Stomach (tissue), 9 donors: Measurements from ENCODE around the gene CBFA2T3. TPM values are rescaled to one million over a fixed set of nuclear protein-coding genes. Genes with fewer than 3 reads are reported as not detected.

ENCODE experiments used
- DNase-seq, 2 donors: peaks; one replicate each; pipeline versions ENCODE4 v3.0.0 to v3.0.0-alpha.2; 2013 to 2019
- H3K27ac ChIP-seq, 5 donors: fragments of 200-600 bp in 4 of 5; sonication (generic) in 4 of 5; one replicate each; pipeline ENCODE4 v1.5.1; 2013 to 2019; ENCODE audit warnings: mild to moderate bottlenecking in 1 of 5, moderate library complexity in 1 of 5
- H3K27me3 ChIP-seq, 3 donors: fragments of 200-600 bp; sonication (generic); one replicate each; pipeline ENCODE4 v1.5.1; 2017 to 2019; ENCODE audit warnings: mixed run types in 1 of 3
- H3K36me3 ChIP-seq, 4 donors: fragments of 200-600 bp; sonication (generic); 1 replicate in 3 of 4; 2 replicates in 1 of 4; pipeline ENCODE4 v1.5.1; 2016 to 2019
- H3K4me1 ChIP-seq, 4 donors: fragments of 200-600 bp; sonication (generic); one replicate each; pipeline ENCODE4 v1.5.1; 2016 to 2019
- H3K4me3 ChIP-seq, 4 donors: fragments of 200-600 bp; sonication (generic) in 3 of 4; one replicate each; pipeline ENCODE4 v1.5.1; 2016 to 2019; ENCODE audit warnings: mild to moderate bottlenecking in 1 of 4
- H3K9me3 ChIP-seq, 4 donors: fragments of 200-600 bp; sonication (generic); one replicate each; pipeline ENCODE4 v1.5.1; 2016 to 2019
- CTCF ChIP-seq, 7 experiments: fragments of 450-650 bp in 4 of 7; fragments of 200-600 bp in 3 of 7; sonication (generic) in 3 of 7; IDR thresholded peaks; one replicate each; pipeline ENCODE4 v1.5.1; 2016 to 2019; ENCODE audit warnings: antibody characterized with exemption in 7 of 7, control low read depth in 2 of 7, mild to moderate bottlenecking in 1 of 7
- EP300 ChIP-seq: sonication (generic); formaldehyde crosslinking; IDR thresholded peaks from one replicate; pipeline ENCODE4 v1.6.1; 2017; ENCODE audit warnings: antibody characterized with exemption
- POLR2A ChIP-seq, 4 donors: fragments of 450-650 bp; IDR thresholded peaks; one replicate each; pipeline ENCODE4 v1.6.1; 2016; ENCODE audit warnings: antibody characterized with exemption in 4 of 4, control low read depth in 2 of 4, mild to moderate bottlenecking in 1 of 4, moderate library complexity in 1 of 4
- POLR2AphosphoS5 ChIP-seq, 3 donors: sonication (generic); formaldehyde crosslinking; IDR thresholded peaks; one replicate each; pipeline ENCODE4 v1.6.1; 2016; ENCODE audit warnings: antibody characterized with exemption in 3 of 3
- WGBS, 5 donors: extraction: QIAGEN DNeasy Blood & Tissue Kit in 3 of 5; methylation state at CpG; one replicate each; pipeline versions ENCODE4 v1.1.5 to v1.1.7; 2013 to 2018; 5-methylcytosine and 5-hydroxymethylcytosine counted together
- intact Hi-C: fragments of 100-400 bp; cut with DNase I; formaldehyde crosslinking; loops from one replicate; pipeline ENCODE4 v1.15.1; 2023; ENCODE audit warnings: low total_unique reads
- polyA plus RNA-seq, 3 donors: library from polyadenylated mRNA; stranded (reverse); fragments of 200-250 nt; gene quantifications; one replicate each; pipeline ENCODE4 v1.2.3, GENCODE V29; 2013
- total RNA-seq, 5 donors: library from RNA; depleted of rRNA; stranded (reverse); fragments of >200 nt; gene quantifications; one replicate each; pipeline versions ENCODE4 v1.1.0 to v1.2.3, GENCODE V29; 2014 to 2016
- donor health status: healthy with polysubstance abuse.
- donor health status: Bipolar disorder and iron deficiency.
- donor health status: healthy.

Gene CBFA2T3
- total and polyA plus RNA-seq, 8 donors, result 0.58 to 57.6 (median 2.5) TPM

DNA sequence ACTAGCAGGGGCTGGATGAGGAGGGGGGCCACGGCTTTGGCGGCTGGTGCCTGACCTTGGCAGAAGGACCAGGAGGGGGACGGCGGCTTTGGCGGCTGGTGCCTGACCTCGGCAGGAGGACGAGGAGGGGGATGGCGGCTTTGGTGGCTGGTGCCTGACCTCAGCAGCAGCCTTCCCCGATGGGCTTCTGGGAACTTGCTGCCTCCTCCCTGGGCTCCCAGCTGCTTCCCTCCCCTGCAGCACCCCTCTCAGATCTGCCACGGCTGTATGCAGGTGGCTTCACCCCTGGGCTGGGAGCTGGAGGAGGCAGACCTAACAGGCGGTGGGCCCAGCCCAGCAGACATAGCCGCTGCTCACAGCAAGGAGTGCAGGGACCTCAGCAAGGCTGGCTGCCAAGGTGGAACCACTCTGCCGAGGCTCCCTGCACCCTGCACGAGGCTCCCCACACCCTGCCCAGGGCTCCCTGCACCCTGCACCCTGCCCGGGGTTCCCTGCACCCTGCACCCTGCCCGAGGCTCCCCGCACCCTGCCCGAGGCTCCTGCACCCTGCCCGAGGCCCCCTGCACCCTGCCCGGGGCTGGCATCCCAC, 38.4 kb upstream of the CBFA2T3 start:
- Histone ChIP-seq H3K27ac (no peak overlapping the region), H3K4me3 (no peak overlapping the region), H3K4me1 (no peaks in the 10 kb centered on the region), H3K9me3 (no peaks in the 10 kb centered on the region), H3K27me3 (peaks cover 0 to 74% (median 9%) of the 10 kb centered on the region in 3 donors), H3K36me3 (no peaks in the 10 kb centered on the region)
- 70 to 81% (median 75%) methylated on average over 16 to 20 of the region's 20 CpGs for WGBS, 5 donors
- DNase-seq, result no peak
- no peak for TF ChIP-seq CTCF (IDR thresholded peaks at IDR 0.05)
- TF ChIP-seq POLR2AphosphoS5 (IDR thresholded peaks at IDR 0.05), result no peak
- no peak for TF ChIP-seq EP300
- TF ChIP-seq POLR2A (IDR thresholded peaks at IDR 0.05), result no peak
- intact Hi-C loops, result no loop called here

- Histone ChIP-seq H3K27me3 (peaks cover 0 to 74% (median 4%) of the 10 kb centered on the region in 3 donors), H3K4me1 (no peaks in the 10 kb centered on the region), H3K9me3 (no peaks in the 10 kb centered on the region), H3K36me3 (no peaks in the 10 kb centered on the region), H3K4me3 (no peak overlapping the region), H3K27ac (no peak overlapping the region)
- no peak for TF ChIP-seq CTCF (IDR thresholded peaks at IDR 0.05)
- TF ChIP-seq EP300, result no peak
- no peak for TF ChIP-seq POLR2A (IDR thresholded peaks at IDR 0.05)
- no peak for TF ChIP-seq POLR2AphosphoS5 (IDR thresholded peaks at IDR 0.05)
- DNase-seq, result no peak
- intact Hi-C loops, result no loop called here
- 61 to 69% (median 65%) methylated on average over 15 to 19 of the region's 19 CpGs for WGBS, 5 donors
These were observed 37.6 kb upstream of the CBFA2T3 start for GRCh38 chr16:89014403-89015230.

DNA sequence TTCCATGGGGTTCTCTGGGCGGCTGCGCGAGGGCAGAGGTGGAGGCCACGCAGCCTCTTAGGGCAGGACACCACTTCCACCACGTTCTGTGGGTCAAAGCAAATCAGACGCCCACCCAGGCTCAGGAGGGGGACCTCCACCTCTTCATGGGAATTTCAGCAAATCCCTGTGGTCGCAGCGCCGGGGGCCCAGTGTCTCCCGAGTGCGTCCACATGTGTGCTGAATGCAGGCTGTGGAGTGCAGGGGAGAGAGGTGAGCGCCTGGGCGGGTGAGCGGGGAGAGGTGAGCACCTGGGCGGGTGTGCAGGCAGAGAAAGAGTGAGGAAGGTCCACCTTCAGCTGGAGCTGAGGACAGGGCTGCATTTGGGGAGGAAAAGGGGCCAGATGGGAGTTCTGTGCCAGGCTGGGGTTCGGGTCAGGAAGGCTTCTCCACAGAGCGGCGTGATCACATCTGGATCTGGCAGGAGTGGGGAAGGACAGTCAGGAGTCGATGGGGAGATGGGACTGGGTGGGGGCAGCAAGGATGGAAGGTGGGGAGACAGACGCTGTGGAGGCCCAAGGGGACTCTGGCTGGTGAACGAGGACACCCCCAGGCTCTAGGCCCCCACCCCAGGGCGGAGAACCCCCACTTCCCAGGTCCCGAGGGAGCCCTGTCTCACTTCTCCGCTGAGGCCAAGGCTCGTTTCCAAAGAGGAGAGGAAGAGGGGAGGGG, 36.8 kb upstream of the CBFA2T3 start:
- no peak for DNase-seq
- intact Hi-C loops, result no loop called here
- 60 to 70% (median 67%) methylated on average over 19 to 24 of the region's 25 CpGs for WGBS, 5 donors

More for the DNA sequence above, 36.8 kb upstream of the CBFA2T3 start:
- Histone ChIP-seq H3K4me3 (no peak overlapping the region), H3K36me3 (no peaks in the 10 kb centered on the region), H3K4me1 (no peaks in the 10 kb centered on the region), H3K27me3 (peaks cover 0 to 74% (median 0%) of the 10 kb centered on the region in 3 donors), H3K9me3 (no peaks in the 10 kb centered on the region), H3K27ac (no peak overlapping the region)
- TF ChIP-seq POLR2A (IDR thresholded peaks at IDR 0.05) (no peak), POLR2AphosphoS5 (IDR thresholded peaks at IDR 0.05) (no peak), CTCF (IDR thresholded peaks at IDR 0.05) (no peak), EP300 (no peak)
